HFF-Myc (cell line): ENCODE measurements around the gene CCNB2.
"Not testable (repeated sequence)": the region's sequence is repeated elsewhere in the genome, so short reads cannot be mapped to it uniquely, and the experiment has no call there.

Experiments
- DNase-seq: peaks from one replicate; pipeline ENCODE4 v3.0.0-alpha.2; 2011; ENCODE audit warnings: low read depth; ENCODE audit errors: extremely low read depth
- H3K4me3 ChIP-seq: replicated peaks from 2 replicates; pipeline ENCODE4 v1.5.1; 2011; ENCODE audit warnings: low read depth, mild to moderate bottlenecking, control low read depth, low read length
- TF ChIP-seq, protein P1 (sequence below): IDR thresholded peaks from 2 replicates; pipeline ENCODE4 v1.5.1; 2012; ENCODE audit warnings: mild to moderate bottlenecking, low read depth, low read length, control low read depth; ENCODE audit errors: missing control alignments

The CCNB2 gene

DNA sequence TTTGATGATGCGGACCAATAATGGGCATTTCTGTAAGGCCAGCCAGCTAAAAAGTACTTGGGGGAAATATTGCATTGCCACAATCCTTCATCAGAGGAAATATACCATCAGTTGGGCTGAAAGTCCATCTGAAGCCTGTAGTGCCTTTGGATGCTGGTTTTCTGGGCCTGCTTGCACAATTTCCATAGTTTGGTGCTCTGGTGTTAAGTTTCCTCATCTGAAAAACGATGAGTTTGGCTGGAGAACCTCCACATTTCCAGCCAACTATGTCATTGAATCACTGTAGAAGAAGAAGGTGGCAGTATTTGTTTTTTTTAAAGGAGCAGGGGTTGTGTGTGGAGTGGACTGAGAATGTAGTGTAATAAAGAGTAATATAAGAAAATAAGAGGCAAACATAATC is 10.1 kb downstream of the CCNB2 start:
- TF ChIP-seq, protein P1, sequence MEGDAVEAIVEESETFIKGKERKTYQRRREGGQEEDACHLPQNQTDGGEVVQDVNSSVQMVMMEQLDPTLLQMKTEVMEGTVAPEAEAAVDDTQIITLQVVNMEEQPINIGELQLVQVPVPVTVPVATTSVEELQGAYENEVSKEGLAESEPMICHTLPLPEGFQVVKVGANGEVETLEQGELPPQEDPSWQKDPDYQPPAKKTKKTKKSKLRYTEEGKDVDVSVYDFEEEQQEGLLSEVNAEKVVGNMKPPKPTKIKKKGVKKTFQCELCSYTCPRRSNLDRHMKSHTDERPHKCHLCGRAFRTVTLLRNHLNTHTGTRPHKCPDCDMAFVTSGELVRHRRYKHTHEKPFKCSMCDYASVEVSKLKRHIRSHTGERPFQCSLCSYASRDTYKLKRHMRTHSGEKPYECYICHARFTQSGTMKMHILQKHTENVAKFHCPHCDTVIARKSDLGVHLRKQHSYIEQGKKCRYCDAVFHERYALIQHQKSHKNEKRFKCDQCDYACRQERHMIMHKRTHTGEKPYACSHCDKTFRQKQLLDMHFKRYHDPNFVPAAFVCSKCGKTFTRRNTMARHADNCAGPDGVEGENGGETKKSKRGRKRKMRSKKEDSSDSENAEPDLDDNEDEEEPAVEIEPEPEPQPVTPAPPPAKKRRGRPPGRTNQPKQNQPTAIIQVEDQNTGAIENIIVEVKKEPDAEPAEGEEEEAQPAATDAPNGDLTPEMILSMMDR: no peak
- no peak overlapping the region for H3K4me3 ChIP-seq
- DNase-seq: no peak

GRCh38 chr15:59116141-59116540 is 11.2 kb downstream of the CCNB2 start:
- TF ChIP-seq, protein P1: no peak
- DNase-seq: no peak
- no peak overlapping the region for H3K4me3 ChIP-seq

GRCh38 chr15:59116771-59117170 is 11.8 kb downstream of the CCNB2 start:
- no peak overlapping the region for H3K4me3 ChIP-seq
- DNase-seq: no peak
- TF ChIP-seq, protein P1: no peak

GRCh38 chr15:59119625-59120024 is 14.7 kb downstream of the CCNB2 start:
- TF ChIP-seq, protein P1: no peak
- no peak for DNase-seq
- no peak overlapping the region for H3K4me3 ChIP-seq

GRCh38 chr15:59120937-59121336 is 16.0 kb downstream of the CCNB2 start:
- no peak for DNase-seq
- TF ChIP-seq, protein P1: no peak
- no peak overlapping the region for H3K4me3 ChIP-seq

GRCh38 chr15:59124261-59124660 is 19.3 kb downstream of the CCNB2 start:
- DNase-seq: no peak
- no peak overlapping the region for H3K4me3 ChIP-seq
- TF ChIP-seq, protein P1: no peak

DNA sequence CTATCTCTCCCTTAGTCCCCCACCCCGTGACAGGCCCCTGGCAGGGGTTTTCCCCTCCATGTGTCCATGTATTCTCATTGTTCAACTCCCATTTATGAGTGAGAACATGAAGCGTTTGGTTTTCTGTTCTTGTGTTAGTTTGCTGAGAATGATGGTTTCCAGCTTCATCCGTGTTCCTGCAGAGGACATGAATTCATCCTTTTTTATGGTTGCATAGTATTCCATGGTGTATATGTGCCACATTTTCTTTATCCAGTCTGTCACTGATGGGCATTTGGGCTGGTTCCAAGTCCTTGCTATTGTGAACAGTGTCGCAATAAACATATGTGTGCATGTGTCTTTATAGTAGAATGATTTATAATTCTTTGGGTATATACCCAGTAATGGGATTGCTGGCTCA is 20.7 kb downstream of the CCNB2 start:
- not testable (repeated sequence) for DNase-seq

GRCh38 chr15:59127255-59127654 is 22.3 kb downstream of the CCNB2 start:
- H3K4me3 ChIP-seq, DNase-seq: not testable (repeated sequence)

More for the DNA sequence above, 20.7 kb downstream of the CCNB2 start:
- not testable (repeated sequence) for H3K4me3 ChIP-seq
